HG03095 (cell line): ENCODE results near the gene MORF4L2.
"Not testable (repeated sequence)": the region's sequence is repeated elsewhere in the genome, so short reads cannot be mapped to it uniquely, and the experiment has no call there.

Experiments used
- ATAC-seq: cut with Tn5 transposase; IDR thresholded peaks from one replicate; pipeline ENCODE4 v1.9.1; 2021; ENCODE audit warnings: moderate library complexity; ENCODE audit not compliant: unreplicated experiment

The MORF4L2 gene

GRCh38 chrX:103681443-103681842 is 5.1 kb downstream of the MORF4L2 start:
- no peak for ATAC-seq

- ATAC-seq: no peak
Measured at GRCh38 chrX:103678199-103678993, 8.1 kb downstream of the MORF4L2 start.

GRCh38 chrX:103674531-103675454 is 11.7 kb downstream of the MORF4L2 start:
- ATAC-seq: no peak

GRCh38 chrX:103669745-103670144 is 16.8 kb downstream of the MORF4L2 start:
- ATAC-seq: no peak

GRCh38 chrX:103666202-103667107 is 20.0 kb downstream of the MORF4L2 start:
- no peak for ATAC-seq

- no peak for ATAC-seq
Measured at GRCh38 chrX:103663981-103664762, 22.3 kb downstream of the MORF4L2 start.

- not testable (repeated sequence) for ATAC-seq
Measured at GRCh38 chrX:103659460-103659859, 27.0 kb downstream of the MORF4L2 start.

- no peak for ATAC-seq
Measured at GRCh38 chrX:103658681-103659433, 27.6 kb downstream of the MORF4L2 start.

GRCh38 chrX:103657066-103657465 is 29.4 kb downstream of the MORF4L2 start:
- ATAC-seq: not testable (repeated sequence)

GRCh38 chrX:103656617-103657016 is 29.9 kb downstream of the MORF4L2 start:
- ATAC-seq: no peak

GRCh38 chrX:103655230-103656000 is 31.1 kb downstream of the MORF4L2 start:
- ATAC-seq: not testable (repeated sequence)

GRCh38 chrX:103651151-103651773 is 35.2 kb downstream of the MORF4L2 start:
- no peak for ATAC-seq

GRCh38 chrX:103647630-103648029 is 38.9 kb downstream of the MORF4L2 start:
- ATAC-seq: no peak

- no peak for ATAC-seq
Measured at GRCh38 chrX:103644125-103644524, 42.4 kb downstream of the MORF4L2 start.

- no peak for ATAC-seq
Measured at GRCh38 chrX:103640401-103641155, 45.9 kb downstream of the MORF4L2 start.

- ATAC-seq: not testable (repeated sequence)
Measured at GRCh38 chrX:103638479-103639346, 47.8 kb downstream of the MORF4L2 start.
